NK-92 treated with Interleukin-12 subunit alpha and Interleukin-12 subunit beta, amount 100 ng/mL, for 24 hours (cell line): ENCODE measurements around the gene ARHGAP8.
"Not testable (repeated sequence)": the region's sequence is repeated elsewhere in the genome, so short reads cannot be mapped to it uniquely, and the experiment has no call there.

ENCODE experiments used
- DNase-seq: peaks from one replicate; lab custom pipeline; 2025; lab: John Stamatoyannopoulos, UW

ARHGAP8 gene

DNA sequence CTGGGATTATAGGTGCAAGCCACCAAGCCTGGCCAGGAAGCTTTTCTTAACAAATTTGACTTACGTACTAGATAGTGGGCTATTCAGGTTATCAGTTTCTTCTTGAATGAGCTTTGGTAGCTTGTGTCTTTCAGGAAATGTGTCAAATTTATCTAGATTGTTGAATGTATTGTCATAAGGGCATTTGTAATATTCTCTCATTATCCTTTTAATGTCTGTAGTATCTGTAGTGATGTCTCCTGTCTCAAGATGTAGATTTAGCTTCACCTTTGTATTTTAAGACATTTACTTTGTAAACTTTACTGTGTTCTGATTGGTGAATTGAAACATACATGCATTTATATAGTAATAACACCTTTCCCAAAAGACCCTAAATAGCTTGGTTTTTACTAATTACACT is 20.7 kb downstream of the ARHGAP8 start:
- no peak for DNase-seq

DNA sequence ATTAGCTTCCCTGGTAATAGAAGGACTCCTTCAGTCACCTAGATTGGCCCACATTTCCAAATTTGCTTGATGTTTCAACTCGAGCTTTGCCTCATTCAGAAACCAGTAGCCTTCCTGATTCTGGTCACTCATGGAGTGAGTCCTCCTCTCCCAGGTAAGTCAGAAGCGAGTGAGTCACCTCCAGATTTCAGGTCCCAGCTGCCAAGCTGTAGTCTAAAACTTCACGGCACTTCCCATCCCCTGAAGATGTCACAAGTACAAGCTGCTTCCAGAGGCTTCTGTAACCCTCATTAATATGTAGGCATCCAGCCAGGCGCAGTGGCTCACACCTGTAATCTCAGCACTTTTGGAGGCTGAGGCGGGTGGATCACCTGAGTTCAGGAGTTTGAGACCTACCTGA is 23.5 kb downstream of the ARHGAP8 start:
- DNase-seq: no peak

DNA sequence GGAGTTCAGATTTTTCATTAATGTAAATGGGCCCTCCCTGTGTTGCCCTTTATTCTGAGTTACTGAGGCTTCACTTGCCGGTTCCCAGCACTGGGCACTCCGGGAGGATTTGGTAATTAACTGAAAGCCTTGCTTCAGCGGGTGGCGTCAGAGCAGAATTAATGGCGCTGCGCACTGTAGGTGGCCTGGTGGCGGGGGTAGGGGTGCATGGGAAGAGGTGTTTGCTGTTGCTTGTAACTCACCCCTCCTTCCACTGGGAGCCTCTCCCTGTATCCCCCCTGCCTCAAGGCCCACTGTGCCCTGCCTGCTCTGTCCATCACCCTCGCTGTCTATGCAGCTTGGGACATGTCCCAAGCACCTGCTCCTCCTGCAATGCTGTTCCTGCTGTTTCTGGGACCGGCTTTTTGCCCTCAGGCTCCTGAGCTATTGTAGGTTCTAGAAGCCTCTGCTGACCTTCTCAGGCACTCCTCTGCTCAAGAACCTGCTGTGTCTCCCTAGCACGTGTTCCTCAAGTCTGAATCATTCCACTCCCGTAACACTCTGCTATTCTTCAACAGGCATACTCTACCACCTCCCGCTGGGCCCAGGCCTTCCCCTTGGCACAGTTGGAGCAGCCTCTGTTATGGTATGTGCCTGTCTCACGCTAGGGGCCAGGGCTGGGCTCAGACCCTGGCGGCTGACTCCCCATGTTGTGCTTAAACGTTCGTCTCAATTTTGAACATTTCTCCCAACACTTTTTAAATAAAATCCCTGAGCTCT is 24.4 kb downstream of the ARHGAP8 start:
- DNase-seq: no peak

DNA sequence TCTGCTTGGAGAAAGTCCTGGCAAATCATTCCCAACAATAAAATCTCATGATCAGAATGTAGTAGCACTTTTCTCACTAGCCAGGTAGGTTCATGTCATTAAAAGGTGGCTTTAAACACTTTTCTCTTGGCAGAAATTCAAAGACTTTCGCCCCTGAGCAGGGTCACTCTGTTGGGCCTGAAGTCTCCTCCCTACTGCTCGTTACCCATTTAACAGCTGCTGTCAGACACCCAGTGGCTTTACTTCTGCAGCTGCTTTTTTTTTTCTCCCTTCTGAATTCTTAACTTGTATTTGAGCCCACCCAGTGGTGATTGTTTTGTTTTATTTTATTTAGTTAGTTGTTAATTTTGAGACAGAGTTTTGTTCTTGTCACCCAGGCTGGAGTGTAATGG is 25.0 kb downstream of the ARHGAP8 start:
- DNase-seq: no peak

DNA sequence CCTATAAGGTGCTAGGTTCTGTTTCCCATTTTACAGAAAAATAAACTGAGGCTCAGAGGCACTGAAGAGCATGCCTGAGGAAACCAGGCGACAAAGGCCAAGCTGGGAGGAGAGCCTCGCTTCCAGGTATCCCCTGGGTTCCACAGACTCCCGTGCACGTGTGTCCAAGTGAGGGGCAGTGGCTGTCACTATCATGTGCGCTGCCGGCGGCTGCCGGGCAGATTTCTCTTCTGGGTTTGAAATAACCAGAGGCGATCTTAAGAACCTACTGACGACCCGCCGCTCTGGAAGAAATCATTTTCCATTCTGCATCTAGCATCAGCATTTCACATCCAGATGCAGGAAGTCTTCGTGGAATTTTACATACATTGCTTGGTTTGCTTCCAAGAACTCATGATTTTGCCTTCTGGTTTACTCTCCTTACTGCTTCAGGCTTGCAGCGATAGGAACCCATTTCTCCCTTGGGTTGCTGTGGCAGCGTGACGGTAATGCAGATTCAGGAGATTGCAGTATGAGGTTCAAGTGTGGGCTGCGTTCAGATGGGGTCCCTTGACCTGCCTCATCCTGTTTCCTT is 28.6 kb downstream of the ARHGAP8 start:
- no peak for DNase-seq

DNA sequence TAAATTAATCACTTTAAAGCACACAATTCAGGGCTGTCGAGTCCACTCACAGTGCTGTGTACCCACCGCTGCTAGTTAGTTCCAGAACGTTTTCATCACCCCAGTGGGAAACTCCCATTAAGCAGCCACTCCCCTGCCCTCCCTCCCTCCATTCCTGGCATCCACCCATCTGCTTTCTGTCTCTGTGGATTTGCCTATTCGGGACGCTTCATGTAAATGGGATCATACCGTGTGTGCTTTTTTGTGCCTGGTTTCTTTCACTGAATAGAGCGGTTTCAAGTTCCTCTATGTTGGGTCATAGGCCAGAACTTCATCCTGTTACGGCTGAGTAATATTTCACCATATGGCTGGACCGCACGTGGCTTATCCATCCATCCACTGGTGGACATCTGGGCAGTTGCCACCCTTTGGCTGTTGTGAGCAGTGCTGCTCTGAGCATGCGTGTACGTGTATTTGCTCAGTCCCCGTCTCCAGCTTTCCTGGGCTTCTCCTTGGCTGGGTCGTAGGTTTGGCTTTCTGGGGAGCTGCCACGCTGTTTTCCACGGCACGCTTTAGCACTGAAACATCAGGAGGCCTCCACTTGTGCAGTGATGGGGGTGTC is 30.1 kb downstream of the ARHGAP8 start:
- no peak for DNase-seq

DNA sequence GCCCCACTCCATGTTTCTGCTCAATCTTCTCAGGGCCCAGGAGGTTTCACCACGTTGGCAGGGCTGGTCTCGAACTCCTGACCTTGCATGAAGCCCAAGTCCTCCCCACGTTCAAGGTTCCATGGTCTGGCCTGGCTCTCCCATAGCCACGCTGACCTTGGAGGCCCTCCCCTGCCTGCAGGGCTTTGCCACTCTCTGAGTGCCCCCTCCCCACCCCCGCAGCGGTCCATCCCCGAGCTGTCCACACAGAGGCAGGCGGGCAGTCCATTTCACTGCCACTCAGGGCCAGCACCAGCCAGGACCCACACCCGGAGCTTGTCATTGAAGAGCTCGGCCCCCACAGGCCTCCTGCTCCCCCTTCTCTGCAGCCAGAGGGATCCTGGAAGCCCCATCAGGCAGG is 30.7 kb downstream of the ARHGAP8 start:
- DNase-seq: no peak

DNA sequence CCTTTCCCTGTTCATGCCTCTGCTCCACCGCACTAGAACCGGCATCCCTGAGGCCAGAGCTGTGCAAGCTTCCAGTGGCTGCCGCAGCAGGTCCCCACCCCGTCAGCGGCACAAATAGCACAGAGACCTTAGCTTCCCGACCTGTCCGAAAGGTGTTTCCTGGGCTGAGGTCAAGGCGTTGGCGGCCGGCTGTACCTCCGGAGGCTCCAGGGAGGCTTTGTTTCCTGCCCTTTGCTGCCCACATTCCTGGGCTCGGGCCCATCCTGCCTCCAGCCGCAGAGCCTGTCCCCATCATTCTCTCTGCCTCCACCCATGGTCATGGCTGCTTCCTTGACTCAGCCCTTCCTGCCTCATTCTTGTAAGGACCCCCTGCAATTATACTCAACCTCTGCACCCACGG is 31.2 kb downstream of the ARHGAP8 start:
- DNase-seq: no peak

DNA sequence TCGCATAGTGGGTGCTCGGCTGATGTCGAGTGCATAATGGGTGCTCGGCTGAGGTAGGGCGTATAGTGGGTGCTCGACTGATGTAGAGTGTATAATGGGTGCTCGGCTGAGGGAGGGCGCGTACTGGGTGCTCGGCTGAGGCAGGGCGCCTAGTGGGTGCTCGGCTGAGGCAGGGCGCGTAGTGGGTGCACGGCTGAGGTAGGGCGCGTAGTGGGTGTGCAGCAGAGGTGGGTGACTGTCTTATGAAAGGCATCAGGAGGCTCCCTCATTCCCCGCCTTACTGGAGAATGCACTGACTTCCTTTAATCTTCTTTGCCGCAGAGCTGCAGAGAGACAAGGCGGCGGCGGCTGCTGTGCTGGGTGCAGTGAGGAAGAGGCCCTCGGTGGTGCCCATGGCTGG is 33.8 kb downstream of the ARHGAP8 start:
- DNase-seq: no peak

DNA sequence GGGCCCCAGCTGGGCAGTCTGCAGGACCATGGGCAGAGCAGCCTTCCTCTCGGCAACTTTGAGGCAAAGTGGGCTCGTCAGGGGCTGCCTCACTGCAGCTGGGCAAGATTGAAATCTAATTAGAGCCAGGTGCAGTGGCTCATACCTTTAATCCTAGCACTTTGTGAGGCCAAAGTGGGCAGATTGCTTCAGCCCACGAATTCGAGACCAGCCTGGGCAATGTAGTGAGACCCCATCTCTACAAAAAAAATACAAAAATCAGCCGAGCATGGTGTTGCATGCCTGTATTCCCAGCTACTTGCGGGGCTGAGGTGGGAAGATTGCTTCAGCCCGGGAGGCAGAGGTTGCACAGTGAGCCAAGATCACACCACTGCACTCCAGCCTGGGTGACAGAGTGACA is 34.2 kb downstream of the ARHGAP8 start:
- no peak for DNase-seq

DNA sequence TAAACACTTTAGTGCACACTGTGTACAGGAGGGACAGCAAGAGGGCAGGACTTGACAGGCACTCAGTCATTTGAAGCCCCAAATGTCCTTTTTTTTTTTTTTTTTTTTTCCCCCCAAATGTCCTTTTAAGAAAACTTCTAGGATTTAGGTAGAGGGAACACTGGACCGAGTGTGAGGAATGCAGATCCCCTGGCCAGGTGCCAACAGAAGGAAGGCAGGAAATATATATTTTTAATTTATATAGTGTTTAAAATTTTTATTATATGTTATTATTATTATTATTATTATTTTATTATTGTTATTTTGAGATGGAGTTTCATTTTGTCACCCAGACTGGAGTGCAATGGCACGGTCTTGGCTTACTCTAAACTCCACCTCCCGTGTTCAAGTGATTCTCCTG is 35.5 kb downstream of the ARHGAP8 start:
- no peak for DNase-seq

DNA sequence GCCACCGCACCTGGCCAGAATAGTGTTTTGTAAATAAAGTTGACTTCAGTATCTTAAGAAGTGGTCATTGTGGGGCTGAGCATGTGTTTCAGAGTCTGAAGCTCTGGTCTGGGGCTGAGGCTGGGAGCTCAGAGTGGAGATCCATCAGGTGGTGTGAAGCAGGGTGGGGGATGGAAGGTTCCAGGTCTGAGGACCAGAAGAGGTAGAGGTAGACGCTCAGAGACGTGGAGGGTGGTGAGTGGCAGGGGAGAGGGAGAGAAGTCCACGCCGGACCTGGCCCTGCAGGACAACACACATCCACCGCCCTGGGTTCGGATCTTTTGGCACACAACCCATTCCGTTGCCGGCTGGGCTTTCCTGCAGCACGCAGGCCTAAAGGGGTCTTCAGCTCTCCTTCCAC is 40.7 kb downstream of the ARHGAP8 start:
- DNase-seq: no peak

DNA sequence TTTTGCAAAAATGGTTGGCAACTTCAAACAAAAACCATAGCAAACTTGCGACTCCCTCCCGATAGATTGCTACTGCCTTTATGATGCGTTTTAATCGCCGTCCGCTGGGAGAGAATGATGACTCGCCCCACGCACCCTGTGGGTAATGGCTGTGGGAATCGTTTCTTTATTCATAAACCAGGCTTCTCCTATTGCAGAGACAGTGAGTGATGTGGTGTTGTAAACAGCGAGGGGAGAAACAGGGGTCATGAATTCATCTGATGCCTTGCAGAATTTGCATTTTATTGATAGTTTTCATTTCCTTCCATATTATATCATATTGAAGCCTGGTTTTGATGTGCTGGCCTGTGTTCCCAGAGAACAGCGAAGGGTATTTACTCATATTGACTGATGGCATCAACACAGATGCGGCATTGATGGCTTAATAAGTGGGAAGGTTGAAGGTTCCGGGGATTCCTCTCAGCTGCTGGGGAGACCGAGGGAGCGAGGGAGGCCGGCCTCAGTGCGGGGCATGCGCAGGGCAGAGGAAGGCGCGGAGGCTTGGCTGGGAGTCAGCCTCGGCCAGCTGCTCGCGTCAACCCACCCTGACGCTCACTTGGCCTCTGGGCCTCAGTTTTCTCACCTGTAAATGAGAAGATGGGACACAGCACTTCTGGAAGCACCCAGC is 41.3 kb downstream of the ARHGAP8 start:
- DNase-seq: no peak

DNA sequence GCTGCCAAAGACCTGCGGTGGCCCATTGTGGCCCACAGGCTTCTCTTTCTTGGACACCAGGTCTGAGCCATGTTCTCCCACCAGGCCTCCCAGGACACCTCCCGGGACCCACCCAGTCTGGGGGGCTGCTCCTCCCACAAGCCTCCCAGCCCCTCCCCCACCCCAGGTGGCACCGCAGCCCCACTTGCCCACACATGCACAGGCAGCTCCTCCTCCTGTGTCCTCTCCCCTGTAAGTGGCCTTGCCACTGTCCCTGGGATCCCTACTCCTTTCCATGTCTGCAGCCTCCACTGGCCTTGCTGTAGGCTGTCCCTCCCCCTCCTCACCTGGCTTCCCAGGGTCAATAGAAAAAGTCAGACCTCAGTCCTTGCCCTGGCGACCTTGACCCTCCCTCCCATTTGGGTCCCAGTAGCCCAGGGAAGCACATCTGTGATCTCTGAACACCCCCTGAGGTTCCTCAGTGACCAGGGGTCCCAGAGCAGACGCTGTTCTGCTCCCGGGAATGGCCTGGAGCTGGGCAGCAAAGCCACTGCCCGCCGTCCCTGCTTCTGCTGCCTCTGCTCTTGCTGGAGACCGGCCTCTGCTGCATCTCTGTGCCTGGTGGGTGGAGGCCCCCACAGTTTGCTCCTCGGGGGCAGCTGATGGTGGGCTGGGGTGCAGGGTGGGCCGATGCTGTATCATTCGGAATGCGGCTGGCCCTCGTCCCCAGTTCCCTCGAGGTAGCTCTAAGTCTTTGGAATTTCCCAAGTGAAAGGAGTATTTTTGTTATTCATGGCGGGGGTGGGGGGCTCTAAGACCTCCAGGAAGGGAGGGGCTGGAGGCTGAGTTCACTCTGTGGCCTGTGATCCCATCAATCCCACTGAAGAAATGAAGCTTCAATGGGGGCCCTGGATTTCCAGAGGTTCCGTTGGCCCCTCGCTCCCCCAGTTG is 43.6 kb downstream of the ARHGAP8 start:
- DNase-seq: no peak

DNA sequence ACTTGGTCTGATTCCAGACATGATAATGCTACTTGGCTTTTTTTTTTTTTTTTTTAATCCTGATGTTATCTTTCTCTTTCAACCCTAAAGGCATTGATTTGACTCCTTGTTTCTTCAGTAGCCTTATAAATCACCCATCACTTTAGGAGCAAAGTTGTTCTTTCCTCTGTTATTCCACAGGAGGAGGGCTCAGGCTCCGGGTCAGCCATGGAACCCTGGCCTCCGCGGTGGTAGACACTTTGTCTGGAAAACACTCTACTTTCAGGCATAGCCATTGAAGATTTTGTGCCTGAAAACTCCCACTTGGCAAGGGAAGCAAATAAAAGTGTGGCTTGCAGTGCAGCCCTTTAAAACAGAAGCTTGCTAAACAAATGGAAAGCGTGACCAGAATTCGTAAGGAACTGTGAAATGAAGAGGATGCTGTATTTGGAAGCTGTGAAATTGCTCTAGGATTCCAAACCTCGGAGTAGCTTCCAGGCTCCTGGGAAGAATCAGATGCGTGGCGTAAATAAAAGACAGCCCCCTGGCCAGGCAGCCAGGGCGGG is 44.9 kb downstream of the ARHGAP8 start:
- DNase-seq: no peak

DNA sequence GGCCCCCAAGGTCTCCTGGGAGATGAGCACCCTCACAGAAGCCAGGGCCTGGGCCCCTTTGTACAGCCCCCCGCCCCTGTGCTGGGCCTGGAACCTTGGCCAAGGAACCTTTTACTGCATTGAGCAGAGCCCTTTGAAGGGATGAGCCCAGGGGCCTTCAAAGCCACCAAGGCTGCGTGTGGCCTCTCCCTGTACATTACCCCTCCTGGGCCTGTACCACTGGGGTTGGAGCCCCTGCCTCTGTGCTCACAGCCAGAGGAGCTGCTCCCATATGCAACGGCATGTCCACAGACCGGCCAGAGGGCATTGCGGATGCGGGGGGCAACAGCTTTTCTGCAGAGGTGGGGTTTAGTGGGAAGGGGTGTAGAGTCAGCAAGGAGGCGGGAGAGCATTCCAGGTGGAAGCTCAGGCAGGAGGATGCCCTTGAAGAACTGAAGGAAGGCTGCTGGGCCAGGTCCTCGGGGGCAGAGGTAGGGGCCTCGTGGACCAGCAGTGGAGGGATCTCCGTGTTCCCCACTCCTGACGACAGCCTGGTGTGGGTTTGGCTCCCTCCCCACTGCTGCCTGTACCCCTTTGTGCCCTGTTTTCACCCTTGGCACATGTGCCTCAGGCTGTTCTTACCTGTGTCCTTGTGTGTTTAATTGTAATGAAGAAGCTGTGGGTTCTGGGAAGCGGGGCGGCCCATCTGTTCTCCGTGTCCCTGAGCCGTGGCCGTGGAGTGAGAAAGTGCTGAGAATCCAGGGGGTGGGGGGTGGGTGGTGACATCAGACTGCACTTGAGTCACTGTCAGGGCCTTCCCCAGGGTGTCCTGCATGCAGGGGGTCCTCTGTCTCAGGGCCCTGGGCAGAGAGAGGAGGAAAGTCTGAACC is 46.9 kb downstream of the ARHGAP8 start:
- DNase-seq: no peak

DNA sequence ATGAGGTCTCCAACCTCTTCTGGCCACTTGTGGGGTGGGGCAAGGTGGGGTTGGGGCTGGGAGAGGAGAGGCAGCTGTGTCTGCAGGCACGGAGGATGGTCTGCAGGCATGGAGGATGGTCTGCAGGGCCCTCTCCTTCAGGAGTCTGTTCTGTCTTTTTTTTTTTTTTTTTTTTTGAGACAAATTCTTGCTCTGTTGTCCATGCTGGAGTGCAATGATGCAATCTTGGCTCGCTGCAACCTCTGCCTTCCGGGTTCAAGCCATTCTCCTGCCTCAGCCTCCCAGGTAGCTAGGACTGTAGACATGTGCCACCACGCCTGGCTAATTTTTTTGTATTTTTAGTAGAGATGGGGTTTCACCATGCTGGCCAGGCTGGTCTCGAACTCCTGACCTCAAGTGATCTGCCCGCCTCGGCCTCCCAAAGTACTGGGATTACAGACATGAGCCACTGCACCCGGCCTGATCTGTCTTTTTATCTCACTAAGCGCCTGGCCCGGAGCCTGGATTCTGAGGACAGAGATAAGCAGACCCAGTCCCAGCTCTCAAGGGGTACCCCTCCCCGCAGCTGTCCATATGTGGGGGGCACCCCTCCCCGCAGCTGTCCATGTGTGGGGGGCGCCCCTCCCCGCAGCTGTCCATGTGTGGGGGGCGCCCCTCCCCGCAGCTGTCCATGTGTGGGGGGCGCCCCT is 47.7 kb downstream of the ARHGAP8 start:
- not testable (repeated sequence) for DNase-seq

DNA sequence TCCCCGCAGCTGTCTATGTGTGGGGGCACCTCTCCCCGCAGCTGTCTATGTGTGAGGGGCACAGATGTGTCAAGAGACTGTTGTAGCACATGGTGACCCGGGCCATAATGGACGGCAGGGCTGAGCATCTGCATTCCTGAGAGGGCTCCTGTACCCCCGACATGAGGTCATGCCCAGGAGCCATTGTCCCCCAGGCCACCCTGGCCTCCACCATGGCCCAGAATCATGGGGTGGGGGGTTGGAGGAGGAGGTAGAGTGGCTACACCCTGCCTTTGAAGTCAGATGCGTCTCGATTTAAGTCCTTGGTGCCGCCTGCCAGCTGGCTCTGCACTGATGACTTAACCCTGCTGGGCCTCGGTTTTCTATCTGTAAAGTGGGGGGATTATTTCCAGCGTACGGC is 49.1 kb downstream of the ARHGAP8 start:
- no peak for DNase-seq

DNA sequence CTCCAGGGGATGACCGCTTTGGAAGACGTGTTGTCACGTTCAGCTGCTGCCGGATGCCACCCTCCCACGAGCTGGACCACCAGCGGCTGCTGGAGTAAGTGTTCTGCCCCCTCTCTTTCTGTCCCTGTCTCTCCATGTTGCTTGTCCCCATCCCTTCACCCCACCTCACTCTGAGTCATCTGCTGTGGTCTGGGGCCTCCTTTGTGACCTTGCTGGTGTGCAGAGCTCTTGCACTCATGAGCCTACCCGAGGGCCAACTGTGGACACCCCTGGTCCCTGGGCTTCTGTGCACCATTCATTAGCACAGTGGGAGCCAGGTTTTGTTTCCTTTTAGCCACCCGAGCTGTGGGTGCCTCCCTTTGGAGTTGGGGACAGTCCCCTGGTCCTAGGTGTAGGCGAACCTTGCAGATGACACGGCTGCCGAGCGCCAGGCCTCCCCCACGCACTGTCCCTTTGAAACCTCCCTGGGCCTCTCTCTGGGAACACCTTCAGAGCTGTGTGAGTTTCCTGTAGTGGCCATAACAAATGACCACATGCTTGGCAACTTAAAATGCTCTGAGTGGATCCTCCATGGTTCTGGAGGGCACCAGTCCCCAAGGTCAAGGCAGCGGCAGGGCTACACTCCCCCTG is 49.8 kb downstream of the ARHGAP8 start:
- no peak for DNase-seq

DNA sequence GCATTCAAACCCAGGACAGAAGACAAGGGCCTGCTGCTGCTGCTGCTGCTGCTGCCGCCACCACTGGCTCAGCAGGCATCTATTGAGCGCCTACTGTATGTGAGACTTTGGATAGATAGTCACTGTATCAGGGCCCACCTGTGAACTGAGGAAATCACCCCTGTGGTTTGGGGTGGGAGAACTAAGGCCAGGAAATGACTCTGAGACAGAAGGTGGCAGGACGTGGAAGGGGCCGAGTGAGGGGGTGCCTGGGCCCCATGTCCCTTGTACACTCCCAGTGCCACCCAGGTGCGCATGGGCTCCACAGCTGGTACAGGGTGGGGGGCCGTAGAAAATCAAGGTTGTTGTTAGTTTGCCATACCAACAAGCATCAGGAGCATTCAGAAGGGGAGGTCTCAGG is 50.6 kb downstream of the ARHGAP8 start:
- DNase-seq: no peak
